NCI-H446 treated with DMSO at 0.1 percent for 48 hours (cell line): ENCODE data around the gene CGB5.

Source experiments
- DNase-seq: peaks from one replicate; lab custom pipeline; 2025; lab: John Stamatoyannopoulos, UW

The CGB5 gene

GRCh38 chr19:49057636-49058234, 14.1 kb downstream of the CGB5 start, which contains the start of gene CGB7:
Gene CGB7 (minus strand): TSS chr19:49057749. CDS start chr19:49055375, 2,374 bp downstream.
- DNase-seq: no peak

GRCh38 chr19:49058562-49058961, 14.9 kb downstream of the CGB5 start:
- DNase-seq: no peak

GRCh38 chr19:49059053-49059452, 15.4 kb downstream of the CGB5 start:
- no peak for DNase-seq

DNA sequence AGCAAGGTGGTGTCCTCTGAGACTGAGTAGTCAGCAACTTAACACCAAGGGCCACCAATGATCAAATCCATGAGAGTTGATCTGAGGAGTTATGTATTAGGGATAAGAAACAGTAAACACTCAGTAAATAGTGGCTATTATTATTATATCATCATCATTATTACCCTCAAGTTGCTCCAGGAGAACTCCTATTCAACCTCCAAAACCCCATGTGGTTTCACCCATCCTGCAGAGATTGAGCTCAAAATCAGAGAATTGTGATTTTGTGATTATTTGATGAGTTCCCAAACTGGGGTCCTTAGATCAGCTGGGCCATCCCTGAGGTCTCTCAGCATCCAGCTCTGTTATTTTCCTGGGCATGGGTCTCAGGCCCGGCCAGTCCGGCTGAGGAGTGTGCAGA, 17.4 kb downstream of the CGB5 start:
- DNase-seq: no peak

DNA sequence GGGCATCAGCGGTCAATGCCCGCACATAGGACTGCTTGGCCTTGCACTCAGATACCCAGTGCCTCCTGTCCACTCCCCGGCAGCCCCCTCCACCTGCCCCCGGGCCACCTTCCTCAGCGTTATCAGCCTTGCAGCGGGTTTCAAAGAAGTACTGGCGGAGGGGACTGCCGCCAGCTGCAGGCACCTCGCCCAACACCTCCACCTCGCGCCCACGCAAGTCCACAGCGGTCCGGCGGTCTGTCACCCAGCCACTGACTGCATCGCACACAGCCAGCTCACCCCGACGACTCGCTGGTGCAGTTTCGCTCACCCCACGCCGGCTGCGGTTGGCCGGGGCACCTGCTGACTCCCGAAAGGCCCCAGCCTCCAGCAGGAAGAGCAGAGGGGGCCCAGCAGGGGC, 17.8 kb downstream of the CGB5 start:
- DNase-seq: no peak

GRCh38 chr19:49064029-49064629, 20.5 kb downstream of the CGB5 start:
- DNase-seq: no peak

GRCh38 chr19:49064768-49065611, 21.3 kb downstream of the CGB5 start, which contains the start of gene NTF4:
Gene NTF4 (minus strand): TSS chr19:49064818. CDS start chr19:49061997, 2,821 bp downstream.
- DNase-seq: no peak

GRCh38 chr19:49065905-49066512, 22.4 kb downstream of the CGB5 start:
- DNase-seq: no peak

DNA sequence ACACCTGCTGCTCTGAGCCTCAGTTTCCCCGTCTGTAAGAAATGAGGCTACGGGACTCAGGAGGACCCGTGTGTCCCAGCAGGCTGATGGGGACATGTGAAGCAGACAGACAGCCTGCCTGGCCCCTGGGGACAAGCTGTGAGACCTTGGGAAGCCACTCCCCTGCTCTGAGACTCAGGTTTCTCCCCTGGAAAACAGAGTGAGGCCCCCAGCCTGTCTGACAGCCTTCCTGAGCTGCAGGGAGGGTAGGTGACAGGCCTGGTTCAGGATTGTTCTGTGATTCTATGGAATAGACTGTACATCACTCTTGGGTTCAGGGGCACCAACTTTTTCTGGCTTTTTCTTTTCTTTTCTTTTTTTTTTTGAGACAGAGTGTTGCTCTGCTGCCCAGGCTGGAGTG, 23.9 kb downstream of the CGB5 start:
- DNase-seq: no peak

DNA sequence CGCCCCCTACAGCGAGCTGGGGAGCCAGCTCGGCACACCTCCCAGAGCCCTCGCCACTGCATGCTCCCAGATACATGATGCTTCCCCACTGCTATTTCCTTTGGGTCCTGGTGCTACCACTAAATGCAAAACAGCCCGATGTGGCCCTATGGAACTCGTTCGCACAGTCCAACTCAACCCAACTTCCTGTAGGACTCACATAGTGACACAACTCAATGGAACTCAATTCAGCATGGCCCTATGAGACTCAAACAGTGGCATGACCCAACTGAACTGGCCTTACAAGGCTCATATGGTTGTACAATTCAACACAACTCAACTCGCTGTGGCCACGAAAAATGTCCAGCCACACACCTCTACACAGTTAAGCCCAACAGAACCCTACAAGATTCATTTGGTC, 25.4 kb downstream of the CGB5 start:
- no peak for DNase-seq

GRCh38 chr19:49070416-49070815, 26.8 kb downstream of the CGB5 start:
- no peak for DNase-seq

- DNase-seq: no peak
These were observed 28.4 kb downstream of the CGB5 start for GRCh38 chr19:49071860-49072547.

GRCh38 chr19:49073514-49074378, 30.1 kb downstream of the CGB5 start:
- peak; percentile 9 for DNase-seq

GRCh38 chr19:49074869-49075268, 31.2 kb downstream of the CGB5 start:
- DNase-seq: peak; percentile 6

GRCh38 chr19:49080392-49080791, 36.7 kb downstream of the CGB5 start:
- no peak for DNase-seq

DNA sequence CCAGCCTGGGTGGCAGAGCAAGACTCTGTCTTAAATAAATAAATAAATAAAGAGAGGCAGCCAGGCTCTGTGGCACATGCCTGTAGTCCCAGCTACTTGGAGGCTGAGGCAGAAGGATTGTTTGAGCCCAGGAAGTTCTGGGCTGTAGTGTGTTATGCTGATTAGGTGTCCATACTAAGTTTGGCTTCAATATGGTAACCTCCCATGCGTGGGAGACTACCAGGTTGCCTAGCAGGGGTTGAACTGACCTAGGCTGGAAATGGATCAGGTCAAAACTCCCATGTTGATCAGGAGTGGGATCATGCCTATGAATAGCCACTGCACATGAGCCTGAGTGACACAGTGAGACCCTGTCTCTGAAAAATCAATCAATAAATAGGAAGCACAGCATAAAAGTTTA, 37.6 kb downstream of the CGB5 start:
- DNase-seq: no peak

DNA sequence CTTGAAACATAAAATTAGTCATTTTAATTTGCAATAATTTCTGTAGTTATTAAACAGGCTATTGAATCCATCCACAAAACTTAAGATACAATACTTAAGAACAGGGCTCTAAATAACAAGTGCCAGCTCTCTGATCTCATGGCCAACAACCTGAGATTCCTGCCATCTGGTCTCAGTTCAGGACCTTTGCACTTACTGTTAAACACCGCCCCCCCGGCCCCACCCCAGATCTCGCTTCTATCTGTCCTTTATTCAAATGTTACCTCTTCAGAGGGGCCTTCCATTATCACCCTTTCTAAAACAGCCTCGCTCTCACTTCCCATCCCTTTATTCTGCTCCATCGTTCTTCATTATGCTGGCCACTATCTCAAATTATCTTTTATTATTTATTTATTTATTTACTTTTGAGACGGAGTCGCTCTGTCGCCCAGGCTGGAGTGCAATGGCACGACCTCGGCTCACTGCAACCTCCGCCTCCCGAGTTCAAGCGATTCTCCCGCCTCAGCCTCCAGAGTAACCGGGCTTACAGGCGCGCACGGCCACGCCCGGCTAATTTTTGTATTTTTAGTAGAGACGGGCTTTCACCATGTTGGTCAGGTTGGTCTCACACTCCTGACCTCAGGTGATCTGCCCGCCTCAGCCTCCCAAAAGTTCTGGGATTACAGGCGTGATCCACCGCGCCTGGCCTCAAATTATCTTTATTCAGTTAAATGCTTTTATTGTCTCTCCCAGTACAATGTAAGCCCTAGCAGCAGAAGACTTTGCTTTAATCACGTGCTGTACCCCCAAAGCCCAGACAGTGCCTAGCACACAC, 40.8 kb downstream of the CGB5 start:
- DNase-seq: no peak

- peak; percentile 99 for DNase-seq
These were observed 41.6 kb downstream of the CGB5 start, which contains the start of gene SNRNP70 for GRCh38 chr19:49085020-49085867. Gene SNRNP70 (plus strand): TSS chr19:49085451. CDS start chr19:49086415, 964 bp downstream.

DNA sequence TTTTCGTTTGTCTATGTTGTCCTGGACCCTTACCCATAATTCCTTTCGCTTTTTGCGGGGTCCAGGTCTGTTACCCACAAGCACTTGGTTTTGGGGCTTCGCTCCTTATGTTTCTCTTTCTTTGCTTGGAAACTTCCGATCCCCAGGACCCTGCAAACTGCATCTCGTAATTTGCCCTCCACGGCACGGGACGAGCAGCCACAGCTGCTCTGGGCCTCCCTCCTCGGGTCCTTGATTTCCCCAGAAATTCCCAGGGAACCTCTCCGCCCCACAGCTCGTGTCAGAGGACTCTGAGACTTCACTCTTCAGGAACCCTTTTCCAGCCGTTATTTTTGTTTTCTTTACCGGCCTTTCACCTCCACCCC, 42.2 kb downstream of the CGB5 start:
- DNase-seq: no peak
